ENCODE data around the gene CDO1.

Gene CDO1

DNA sequence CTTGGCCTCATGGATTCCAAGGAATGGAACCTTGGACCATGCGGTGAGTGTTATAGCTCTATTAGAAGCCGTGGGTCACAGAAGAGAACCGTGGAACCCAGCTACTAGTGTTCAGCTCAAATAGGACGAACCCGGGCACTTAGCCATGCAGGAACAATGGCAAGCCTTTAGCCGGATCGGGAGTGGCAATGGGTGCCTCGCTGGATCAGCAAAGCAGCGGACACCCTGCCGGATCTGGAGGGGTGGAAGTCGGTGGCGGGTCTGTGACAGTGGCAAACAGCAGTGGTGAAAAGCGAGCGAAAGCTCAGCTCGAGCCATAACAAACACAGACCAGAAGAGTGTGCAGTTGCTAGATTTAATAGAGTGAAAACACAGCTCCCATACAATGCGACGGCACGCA is 2.4 kb upstream of the CDO1 start:
- no peaks in the 10 kb centered on the region for H3K27me3 ChIP-seq (ENCODE audit: insufficient read depth, poor library complexity, severe bottlenecking)
- H3K4me3 ChIP-seq (replicated peaks; ENCODE audit: insufficient read depth, low read length) = no peak overlapping the region
- DNase-seq (ENCODE audit: low read depth in 1 of 2, low spot score in 1 of 2) = no peak
- TF ChIP-seq GABPA (IDR thresholded peaks at IDR 0.05; ENCODE audit: low read depth) = no peak
- TF ChIP-seq, protein P1, sequence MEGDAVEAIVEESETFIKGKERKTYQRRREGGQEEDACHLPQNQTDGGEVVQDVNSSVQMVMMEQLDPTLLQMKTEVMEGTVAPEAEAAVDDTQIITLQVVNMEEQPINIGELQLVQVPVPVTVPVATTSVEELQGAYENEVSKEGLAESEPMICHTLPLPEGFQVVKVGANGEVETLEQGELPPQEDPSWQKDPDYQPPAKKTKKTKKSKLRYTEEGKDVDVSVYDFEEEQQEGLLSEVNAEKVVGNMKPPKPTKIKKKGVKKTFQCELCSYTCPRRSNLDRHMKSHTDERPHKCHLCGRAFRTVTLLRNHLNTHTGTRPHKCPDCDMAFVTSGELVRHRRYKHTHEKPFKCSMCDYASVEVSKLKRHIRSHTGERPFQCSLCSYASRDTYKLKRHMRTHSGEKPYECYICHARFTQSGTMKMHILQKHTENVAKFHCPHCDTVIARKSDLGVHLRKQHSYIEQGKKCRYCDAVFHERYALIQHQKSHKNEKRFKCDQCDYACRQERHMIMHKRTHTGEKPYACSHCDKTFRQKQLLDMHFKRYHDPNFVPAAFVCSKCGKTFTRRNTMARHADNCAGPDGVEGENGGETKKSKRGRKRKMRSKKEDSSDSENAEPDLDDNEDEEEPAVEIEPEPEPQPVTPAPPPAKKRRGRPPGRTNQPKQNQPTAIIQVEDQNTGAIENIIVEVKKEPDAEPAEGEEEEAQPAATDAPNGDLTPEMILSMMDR (IDR thresholded peaks at IDR 0.05; ENCODE audit: insufficient read depth, low read length) = no peak
- H3K27ac ChIP-seq (replicated peaks) = no peak overlapping the region

DNA sequence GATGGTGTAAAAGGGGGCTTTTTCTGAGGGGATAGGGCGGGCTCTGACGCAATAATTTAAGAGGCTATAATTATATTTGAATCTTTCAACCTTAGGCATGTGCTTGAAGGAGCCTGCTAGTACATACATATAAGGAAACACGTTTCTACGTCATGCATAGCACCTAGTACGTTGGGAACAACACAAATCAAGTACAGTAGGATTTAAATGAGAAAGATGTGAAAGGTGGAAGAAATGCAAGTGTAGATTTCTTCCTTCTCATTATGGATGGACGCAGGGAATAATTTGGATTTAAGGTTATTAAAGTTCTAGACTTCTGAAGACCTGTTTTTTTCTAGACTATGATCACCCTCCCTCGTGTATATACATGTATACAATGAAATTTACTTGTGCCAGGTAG is 927 bp upstream of the CDO1 start:
- DNase-seq (ENCODE audit: low read depth in 1 of 2, low spot score in 1 of 2) = no peak
- H3K4me3 ChIP-seq (replicated peaks; ENCODE audit: insufficient read depth, low read length) = no peak overlapping the region
- H3K27me3 ChIP-seq (ENCODE audit: insufficient read depth, poor library complexity, severe bottlenecking) = no peaks in the 10 kb centered on the region
- no peak overlapping the region for H3K27ac ChIP-seq (replicated peaks)
- TF ChIP-seq, protein P2, sequence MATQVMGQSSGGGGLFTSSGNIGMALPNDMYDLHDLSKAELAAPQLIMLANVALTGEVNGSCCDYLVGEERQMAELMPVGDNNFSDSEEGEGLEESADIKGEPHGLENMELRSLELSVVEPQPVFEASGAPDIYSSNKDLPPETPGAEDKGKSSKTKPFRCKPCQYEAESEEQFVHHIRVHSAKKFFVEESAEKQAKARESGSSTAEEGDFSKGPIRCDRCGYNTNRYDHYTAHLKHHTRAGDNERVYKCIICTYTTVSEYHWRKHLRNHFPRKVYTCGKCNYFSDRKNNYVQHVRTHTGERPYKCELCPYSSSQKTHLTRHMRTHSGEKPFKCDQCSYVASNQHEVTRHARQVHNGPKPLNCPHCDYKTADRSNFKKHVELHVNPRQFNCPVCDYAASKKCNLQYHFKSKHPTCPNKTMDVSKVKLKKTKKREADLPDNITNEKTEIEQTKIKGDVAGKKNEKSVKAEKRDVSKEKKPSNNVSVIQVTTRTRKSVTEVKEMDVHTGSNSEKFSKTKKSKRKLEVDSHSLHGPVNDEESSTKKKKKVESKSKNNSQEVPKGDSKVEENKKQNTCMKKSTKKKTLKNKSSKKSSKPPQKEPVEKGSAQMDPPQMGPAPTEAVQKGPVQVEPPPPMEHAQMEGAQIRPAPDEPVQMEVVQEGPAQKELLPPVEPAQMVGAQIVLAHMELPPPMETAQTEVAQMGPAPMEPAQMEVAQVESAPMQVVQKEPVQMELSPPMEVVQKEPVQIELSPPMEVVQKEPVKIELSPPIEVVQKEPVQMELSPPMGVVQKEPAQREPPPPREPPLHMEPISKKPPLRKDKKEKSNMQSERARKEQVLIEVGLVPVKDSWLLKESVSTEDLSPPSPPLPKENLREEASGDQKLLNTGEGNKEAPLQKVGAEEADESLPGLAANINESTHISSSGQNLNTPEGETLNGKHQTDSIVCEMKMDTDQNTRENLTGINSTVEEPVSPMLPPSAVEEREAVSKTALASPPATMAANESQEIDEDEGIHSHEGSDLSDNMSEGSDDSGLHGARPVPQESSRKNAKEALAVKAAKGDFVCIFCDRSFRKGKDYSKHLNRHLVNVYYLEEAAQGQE (IDR thresholded peaks at IDR 0.05; ENCODE audit: insufficient replicate concordance, low read depth) = no peak
- TF ChIP-seq GABPA (IDR thresholded peaks at IDR 0.05; ENCODE audit: low read depth) (no peak), POLR2AphosphoS5 (IDR thresholded peaks at IDR 0.05; ENCODE audit: low read depth) (no peak), SPI1 (IDR thresholded peaks at IDR 0.05; ENCODE audit: borderline replicate concordance, low read depth) (no peak)
- TF ChIP-seq, protein P1 (IDR thresholded peaks at IDR 0.05; ENCODE audit: insufficient read depth, low read length) = no peak

DNA sequence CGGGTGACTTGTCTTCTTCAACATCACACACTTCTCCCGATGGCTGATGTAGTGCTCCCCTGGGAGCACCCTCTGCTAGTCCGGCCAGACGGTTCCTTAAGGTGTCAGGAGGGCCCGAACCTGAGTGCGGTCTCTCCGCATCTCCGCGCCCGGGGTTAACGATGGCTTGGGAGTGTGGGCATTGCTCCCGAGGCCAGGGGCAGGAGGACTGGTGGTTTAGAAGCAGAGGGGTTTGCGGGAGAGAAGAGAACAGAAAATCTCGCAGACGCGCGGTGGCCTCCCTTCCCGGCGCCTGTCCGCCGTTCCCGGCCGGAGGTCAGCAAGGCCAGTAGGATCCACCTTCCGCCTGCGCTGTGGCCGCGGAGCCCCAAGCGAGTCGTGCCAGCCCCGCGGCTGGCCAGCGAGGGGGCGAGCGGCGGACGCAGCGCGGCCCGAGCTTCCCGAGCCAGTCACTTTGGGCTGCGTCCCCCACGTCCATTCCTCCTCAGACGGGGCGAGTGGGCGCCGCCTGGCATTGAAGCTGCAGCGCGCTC is 700 bp downstream of the CDO1 start:
- H3K27ac ChIP-seq (replicated peaks) = no peak overlapping the region
- H3K4me3 ChIP-seq (replicated peaks; ENCODE audit: insufficient read depth, low read length) = peak overlapping the region; percentile 46
- H3K27me3 ChIP-seq (ENCODE audit: insufficient read depth, poor library complexity, severe bottlenecking) = no peaks in the 10 kb centered on the region
- TF ChIP-seq SPI1 (IDR thresholded peaks at IDR 0.05; ENCODE audit: borderline replicate concordance, low read depth) = no peak
- TF ChIP-seq GABPA (IDR thresholded peaks at IDR 0.05; ENCODE audit: low read depth) = no peak
- TF ChIP-seq, protein P2 (IDR thresholded peaks at IDR 0.05; ENCODE audit: insufficient replicate concordance, low read depth) = no peak
- TF ChIP-seq, protein P1 (IDR thresholded peaks at IDR 0.05; ENCODE audit: insufficient read depth, low read length) = no peak
- no peak for TF ChIP-seq POLR2AphosphoS5 (IDR thresholded peaks at IDR 0.05; ENCODE audit: low read depth)
- DNase-seq (ENCODE audit: low read depth in 1 of 2, low spot score in 1 of 2) = no peak

Measured in HL-60 (cell line).